Measurements from ENCODE around the gene RNF7.

Gene RNF7

DNA sequence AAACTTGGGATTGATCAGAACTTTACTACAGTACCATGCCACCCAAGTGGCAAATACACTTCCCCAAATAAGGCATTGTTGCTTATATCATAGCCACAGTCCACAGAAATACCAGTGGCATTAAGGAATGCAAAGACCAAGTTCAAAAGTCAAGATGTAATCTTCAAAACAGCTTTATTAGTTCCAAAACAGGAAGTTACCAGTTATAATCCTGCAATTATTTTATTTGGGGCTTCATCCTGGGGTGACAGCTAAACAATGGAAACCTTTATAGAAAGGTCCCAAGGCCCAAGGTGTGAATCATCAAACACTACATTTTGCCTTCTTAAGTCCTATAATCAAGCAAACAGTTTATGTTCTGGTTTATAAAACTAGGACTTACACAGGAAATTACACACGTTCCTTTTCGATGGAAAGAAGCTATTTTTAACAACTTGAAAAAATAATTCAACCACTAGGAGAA lies 30.3 kb upstream of the RNF7 start:
- H3K27ac ChIP-seq = no peak overlapping the region
- DNase-seq = no peak
- H3K36me3 ChIP-seq = no peaks in the 10 kb centered on the region
- no peaks in the 10 kb centered on the region for H3K27me3 ChIP-seq (ENCODE audit: insufficient read depth, low read depth, severe bottlenecking)
- no peak overlapping the region for H3K4me3 ChIP-seq (ENCODE audit: low read depth, low read length)
- TF ChIP-seq, protein P1, sequence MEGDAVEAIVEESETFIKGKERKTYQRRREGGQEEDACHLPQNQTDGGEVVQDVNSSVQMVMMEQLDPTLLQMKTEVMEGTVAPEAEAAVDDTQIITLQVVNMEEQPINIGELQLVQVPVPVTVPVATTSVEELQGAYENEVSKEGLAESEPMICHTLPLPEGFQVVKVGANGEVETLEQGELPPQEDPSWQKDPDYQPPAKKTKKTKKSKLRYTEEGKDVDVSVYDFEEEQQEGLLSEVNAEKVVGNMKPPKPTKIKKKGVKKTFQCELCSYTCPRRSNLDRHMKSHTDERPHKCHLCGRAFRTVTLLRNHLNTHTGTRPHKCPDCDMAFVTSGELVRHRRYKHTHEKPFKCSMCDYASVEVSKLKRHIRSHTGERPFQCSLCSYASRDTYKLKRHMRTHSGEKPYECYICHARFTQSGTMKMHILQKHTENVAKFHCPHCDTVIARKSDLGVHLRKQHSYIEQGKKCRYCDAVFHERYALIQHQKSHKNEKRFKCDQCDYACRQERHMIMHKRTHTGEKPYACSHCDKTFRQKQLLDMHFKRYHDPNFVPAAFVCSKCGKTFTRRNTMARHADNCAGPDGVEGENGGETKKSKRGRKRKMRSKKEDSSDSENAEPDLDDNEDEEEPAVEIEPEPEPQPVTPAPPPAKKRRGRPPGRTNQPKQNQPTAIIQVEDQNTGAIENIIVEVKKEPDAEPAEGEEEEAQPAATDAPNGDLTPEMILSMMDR (IDR thresholded peaks at IDR 0.05; ENCODE audit: low read depth, low read length) = no peak
- no peaks in the 10 kb centered on the region for H3K9me3 ChIP-seq (ENCODE audit: severe bottlenecking)

DNA sequence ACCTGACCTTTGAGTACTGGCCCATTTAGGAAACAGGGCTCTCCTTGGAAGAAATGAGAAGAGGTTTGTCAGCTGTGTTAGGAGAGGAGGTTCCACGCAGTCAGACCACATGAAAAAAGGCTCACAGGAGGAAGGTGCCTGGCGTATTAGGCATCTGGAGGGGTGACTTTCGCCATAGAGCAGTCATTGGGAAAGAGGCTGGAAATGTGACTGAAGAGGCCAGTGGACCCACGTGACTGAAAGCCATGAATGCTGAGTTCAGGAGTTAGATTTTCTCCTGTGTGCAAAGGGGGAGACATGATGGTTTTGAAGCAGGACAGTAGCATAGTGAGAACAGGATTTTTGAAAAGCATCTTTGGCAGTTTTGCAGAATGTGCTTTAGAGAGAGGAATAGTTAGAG lies 29.7 kb upstream of the RNF7 start:
- no peak for DNase-seq
- Histone ChIP-seq H3K4me3 (ENCODE audit: low read depth, low read length) (no peak overlapping the region), H3K27me3 (ENCODE audit: insufficient read depth, low read depth, severe bottlenecking) (no peaks in the 10 kb centered on the region), H3K9me3 (ENCODE audit: severe bottlenecking) (no peaks in the 10 kb centered on the region), H3K36me3 (no peaks in the 10 kb centered on the region), H3K27ac (no peak overlapping the region)
- TF ChIP-seq, protein P1 (IDR thresholded peaks at IDR 0.05; ENCODE audit: low read depth, low read length) = no peak

DNA sequence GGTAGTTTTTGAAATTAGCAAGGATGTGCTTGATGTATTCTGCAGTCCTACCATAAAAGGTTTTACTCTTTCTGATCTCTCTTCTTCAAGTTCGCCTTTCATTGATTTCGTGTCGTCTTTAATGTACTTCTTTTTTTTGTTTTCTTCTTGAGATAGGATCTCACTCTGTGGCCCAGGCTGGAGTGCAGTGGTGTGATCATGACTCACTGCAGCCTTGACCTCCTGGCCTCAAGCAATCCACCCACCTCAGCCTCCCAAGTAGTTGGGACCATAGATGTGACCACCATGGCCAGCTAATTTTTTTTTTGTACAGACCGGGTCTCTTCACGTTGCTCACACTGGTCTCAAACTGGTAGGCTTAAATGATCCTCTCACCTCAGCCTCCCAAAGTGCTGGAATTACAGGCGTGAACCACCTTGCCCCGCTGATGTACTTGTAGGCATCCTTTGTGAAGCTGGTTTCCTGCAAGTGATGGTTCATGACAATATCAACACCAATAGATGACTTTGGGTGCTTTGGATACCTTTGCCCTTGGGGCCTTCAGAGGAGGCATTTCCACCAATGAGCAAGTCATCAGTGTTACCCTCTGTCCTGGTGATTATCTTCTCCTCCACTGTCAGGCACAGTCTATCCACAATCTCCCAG lies 28.9 kb upstream of the RNF7 start:
- Histone ChIP-seq H3K4me3 (ENCODE audit: low read depth, low read length) (no peak overlapping the region), H3K27ac (no peak overlapping the region), H3K27me3 (ENCODE audit: insufficient read depth, low read depth, severe bottlenecking) (no peaks in the 10 kb centered on the region), H3K36me3 (no peaks in the 10 kb centered on the region), H3K9me3 (ENCODE audit: severe bottlenecking) (no peaks in the 10 kb centered on the region)
- TF ChIP-seq, protein P1 (IDR thresholded peaks at IDR 0.05; ENCODE audit: low read depth, low read length) = no peak
- DNase-seq = no peak

DNA sequence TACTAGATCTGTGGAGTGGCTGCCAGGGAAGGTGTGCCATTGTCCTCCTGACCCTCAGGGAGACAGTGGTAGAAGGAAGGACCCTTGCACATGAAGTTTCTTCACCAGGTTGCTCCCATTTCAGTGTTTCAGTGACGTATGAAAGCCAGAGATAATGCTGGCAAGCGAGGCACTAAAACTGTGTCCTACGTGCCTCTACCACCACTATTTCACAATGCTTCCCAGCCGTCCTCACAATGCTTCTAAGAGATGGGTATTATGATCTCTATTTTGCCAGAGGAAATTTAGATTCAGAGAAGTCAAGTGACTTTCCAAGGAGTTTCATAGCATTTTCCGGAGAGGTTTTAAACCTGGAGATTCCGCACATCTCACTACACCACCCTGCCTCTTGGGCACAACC lies 28.0 kb upstream of the RNF7 start:
- TF ChIP-seq, protein P1 (IDR thresholded peaks at IDR 0.05; ENCODE audit: low read depth, low read length) = no peak

DNA sequence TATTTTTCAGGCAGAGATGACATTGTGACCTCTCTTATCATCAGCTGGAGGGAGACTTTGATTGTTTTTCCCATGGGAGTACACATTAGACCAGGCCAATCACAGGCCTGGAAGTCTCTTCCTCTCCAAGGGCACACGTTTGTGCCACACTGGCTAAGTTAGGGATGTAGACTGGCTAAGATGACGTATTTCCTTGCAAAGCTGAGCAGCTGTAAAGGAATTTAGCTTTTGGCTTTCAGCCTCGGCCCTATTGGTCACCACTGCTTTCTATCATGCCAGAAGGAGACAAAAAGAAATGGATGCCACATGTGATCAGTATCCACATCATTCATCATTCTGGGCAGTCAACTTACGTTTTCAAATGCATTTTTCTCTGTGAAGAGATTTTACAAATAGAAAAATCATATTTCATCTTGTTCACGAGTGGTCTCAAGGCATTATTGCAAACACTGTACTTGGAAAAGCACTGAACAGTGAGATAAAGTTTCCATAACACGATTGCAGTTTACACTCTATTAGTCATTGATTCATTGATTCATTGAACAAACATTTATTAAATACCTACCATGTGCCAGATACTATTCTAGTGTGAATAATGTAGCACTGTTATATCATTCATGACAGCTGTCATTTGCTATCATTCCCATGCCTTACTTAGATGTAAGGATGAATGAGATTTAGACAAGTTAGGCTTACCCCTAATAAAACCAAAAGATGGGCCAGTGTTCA lies 27.0 kb upstream of the RNF7 start:
- no peak for DNase-seq
- Histone ChIP-seq H3K9me3 (ENCODE audit: severe bottlenecking) (no peaks in the 10 kb centered on the region), H3K36me3 (no peaks in the 10 kb centered on the region), H3K27ac (no peak overlapping the region), H3K27me3 (ENCODE audit: insufficient read depth, low read depth, severe bottlenecking) (no peaks in the 10 kb centered on the region), H3K4me3 (ENCODE audit: low read depth, low read length) (no peak overlapping the region)
- TF ChIP-seq, protein P1 (IDR thresholded peaks at IDR 0.05; ENCODE audit: low read depth, low read length) = no peak

More for the DNA sequence above, 28.0 kb upstream of the RNF7 start:
- Histone ChIP-seq H3K4me3 (ENCODE audit: low read depth, low read length) (no peak overlapping the region), H3K27ac (no peak overlapping the region), H3K36me3 (no peaks in the 10 kb centered on the region), H3K9me3 (ENCODE audit: severe bottlenecking) (no peaks in the 10 kb centered on the region), H3K27me3 (ENCODE audit: insufficient read depth, low read depth, severe bottlenecking) (no peaks in the 10 kb centered on the region)
- DNase-seq = no peak

Data from WERI-Rb-1 (cell line).